ENCODE data around the gene PTPRN2. TPM values are rescaled to one million over a fixed set of nuclear protein-coding genes. Genes with fewer than 3 reads are reported as not detected.

Gene PTPRN2
- total and polyA plus RNA-seq, 2 donors (not counting 3 experiments of a cell fraction or from before 2014, with no cell fraction given) = 0.62 to 0.88 TPM

DNA sequence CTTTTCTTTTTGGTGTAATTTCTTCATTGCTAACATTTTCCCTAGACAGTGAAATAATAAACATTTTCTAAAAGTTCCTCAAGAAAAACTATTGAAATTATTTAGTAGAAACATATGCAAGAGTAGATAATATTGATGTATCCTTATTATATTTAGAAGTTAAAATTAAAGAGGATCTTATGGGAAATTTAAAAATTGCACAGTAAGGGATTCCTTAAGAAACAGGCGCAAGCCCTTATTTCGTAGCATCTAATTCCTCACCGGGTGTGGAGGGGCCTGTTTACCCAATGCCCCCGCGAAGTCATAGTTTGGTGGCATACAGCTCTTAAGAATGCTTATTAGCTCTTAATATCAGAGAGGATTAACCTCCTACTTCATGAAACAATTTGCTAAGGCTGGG lies 783.7 kb downstream of the PTPRN2 start:
- no peak for FAIRE-seq
- CTCF ChIA-PET = no interaction called here
- intact Hi-C loops (cut with micrococcal nuclease) (no loop called here), dilution Hi-C loops (cut with MboI; ENCODE audit: extremely low pct_ligation_motif_present, low sequenced_read_pairs) (no loop called here)
- Histone ChIP-seq H3K9me1 (replicated peaks; ENCODE audit: control insufficient read depth, extremely low read depth, insufficient read depth, low read length) (no peaks in the 10 kb centered on the region), H3K27ac (ENCODE audit: insufficient read depth, low read depth, low read length) (no peak overlapping the region), H3K4me2 (ENCODE audit: insufficient read depth, low read length) (no peak overlapping the region), H2AFZ (ENCODE audit: low read depth, low read length) (no peak overlapping the region), H3K27me3 (ENCODE audit: control insufficient read depth in 2 of 2, insufficient read depth in 2 of 2, low read length in 2 of 2) (no peaks in the 10 kb centered on the region), H3K9me3 (replicated peaks; ENCODE audit: control insufficient read depth, insufficient read depth, low read length) (peaks cover 2% of the 10 kb centered on the region), H3K4me3 (replicated peaks in 1 of 3; ENCODE audit: insufficient read depth in 1 of 3, low read depth in 1 of 3, low read length in 3 of 3) (no peak overlapping the region), H3K79me2 (ENCODE audit: control insufficient read depth, insufficient read depth, low read length) (no peaks in the 10 kb centered on the region), H3K36me3 (ENCODE audit: control insufficient read depth in 2 of 2, extremely low read depth in 1 of 2, insufficient read depth in 2 of 2, low read length in 2 of 2) (no peaks in the 10 kb centered on the region), H3K9ac (replicated peaks; ENCODE audit: extremely low read depth, insufficient read depth, low read length) (no peak overlapping the region), H3K4me1 (ENCODE audit: control insufficient read depth, extremely low read depth, insufficient read depth, low read length) (no peaks in the 10 kb centered on the region), H4K20me1 (replicated peaks; ENCODE audit: control insufficient read depth, extremely low read depth, insufficient read depth, low read length) (no peaks in the 10 kb centered on the region)
- no peak for DNase-seq (ENCODE audit: low read depth, low spot score)
- no TSS peak for BruUV-seq (replicated peaks)
- POLR2A ChIA-PET = no interaction called here
- TF ChIP-seq GATA2 (IDR thresholded peaks at IDR 0.05; ENCODE audit: insufficient read depth, insufficient read length, low read depth, low read length) (no peak), MYC (IDR thresholded peaks at IDR 0.05; ENCODE audit: low read depth, low read length) (no peak), FOS (IDR thresholded peaks at IDR 0.05; ENCODE audit: borderline replicate concordance, insufficient read depth, low read length) (no peak), EZH2 (IDR thresholded peaks at IDR 0.05; ENCODE audit: borderline replicate concordance, low read depth, low read length, severe bottlenecking) (no peak), JUN (IDR thresholded peaks at IDR 0.05; ENCODE audit: borderline replicate concordance, insufficient read depth, insufficient read length, low read depth) (no peak), POLR2AphosphoS5 (IDR thresholded peaks at IDR 0.05; ENCODE audit: insufficient read depth, low read depth, low read length) (no peak), POLR2A (IDR thresholded peaks at IDR 0.05; ENCODE audit: low read depth, low read length) (no peak)
- TF ChIP-seq, protein P1, sequence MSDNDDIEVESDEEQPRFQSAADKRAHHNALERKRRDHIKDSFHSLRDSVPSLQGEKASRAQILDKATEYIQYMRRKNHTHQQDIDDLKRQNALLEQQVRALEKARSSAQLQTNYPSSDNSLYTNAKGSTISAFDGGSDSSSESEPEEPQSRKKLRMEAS (IDR thresholded peaks at IDR 0.05; ENCODE audit: insufficient read depth, insufficient read length) = no peak
- TF ChIP-seq, protein P2, sequence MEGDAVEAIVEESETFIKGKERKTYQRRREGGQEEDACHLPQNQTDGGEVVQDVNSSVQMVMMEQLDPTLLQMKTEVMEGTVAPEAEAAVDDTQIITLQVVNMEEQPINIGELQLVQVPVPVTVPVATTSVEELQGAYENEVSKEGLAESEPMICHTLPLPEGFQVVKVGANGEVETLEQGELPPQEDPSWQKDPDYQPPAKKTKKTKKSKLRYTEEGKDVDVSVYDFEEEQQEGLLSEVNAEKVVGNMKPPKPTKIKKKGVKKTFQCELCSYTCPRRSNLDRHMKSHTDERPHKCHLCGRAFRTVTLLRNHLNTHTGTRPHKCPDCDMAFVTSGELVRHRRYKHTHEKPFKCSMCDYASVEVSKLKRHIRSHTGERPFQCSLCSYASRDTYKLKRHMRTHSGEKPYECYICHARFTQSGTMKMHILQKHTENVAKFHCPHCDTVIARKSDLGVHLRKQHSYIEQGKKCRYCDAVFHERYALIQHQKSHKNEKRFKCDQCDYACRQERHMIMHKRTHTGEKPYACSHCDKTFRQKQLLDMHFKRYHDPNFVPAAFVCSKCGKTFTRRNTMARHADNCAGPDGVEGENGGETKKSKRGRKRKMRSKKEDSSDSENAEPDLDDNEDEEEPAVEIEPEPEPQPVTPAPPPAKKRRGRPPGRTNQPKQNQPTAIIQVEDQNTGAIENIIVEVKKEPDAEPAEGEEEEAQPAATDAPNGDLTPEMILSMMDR (IDR thresholded peaks at IDR 0.05; ENCODE audit: extremely low read depth in 1 of 2, insufficient read depth in 1 of 2, low read depth in 1 of 2, low read length in 2 of 2) = no peak

Data from endothelial cell of umbilical vein (primary cell).